Neural cell (in vitro differentiated cells): ENCODE data around the gene CC2D1A. TPM values are rescaled to one million over a fixed set of nuclear protein-coding genes. Genes with fewer than 3 reads are reported as not detected.

Experiments used
- H2AFZ ChIP-seq: fragments of 200-600, 300-800 bp; sonication (generic), shearing (Covaris generic); 2 replicates; pipeline ENCODE4 v1.6.0; 2014; ENCODE audit warnings: low read depth, mild to moderate bottlenecking, antibody characterized with exemption, low read length, moderate library complexity
- H3F3A ChIP-seq: fragments of 200-600 bp; shearing (Covaris generic); 2 replicates; pipeline ENCODE4 v1.6.1; 2016; ENCODE audit warnings: mild to moderate bottlenecking, moderate library complexity, mixed read lengths, antibody characterized with exemption, low read length; ENCODE audit not compliant: insufficient read depth, poor library complexity, severe bottlenecking
- H3K27ac ChIP-seq: fragments of 200-600, 300-800 bp; sonication (generic), shearing (Covaris generic); 2 replicates; pipeline ENCODE4 v1.5.1; 2014; ENCODE audit warnings: mild to moderate bottlenecking, low read length, moderate library complexity
- H3K27me3 ChIP-seq: fragments of 300-800, 200-600 bp; sonication (generic), shearing (Covaris generic); 2 replicates; pipeline ENCODE4 v1.6.0; 2014; ENCODE audit warnings: mild to moderate bottlenecking, low read depth, low read length, moderate library complexity; ENCODE audit not compliant: insufficient read depth
- H3K36me3 ChIP-seq: fragments of 300-800, 200-600 bp; sonication (generic), shearing (Covaris generic); 2 replicates; pipeline ENCODE4 v1.5.1; 2014; ENCODE audit warnings: mild to moderate bottlenecking, antibody characterized with exemption, low read length, moderate library complexity; ENCODE audit not compliant: insufficient read depth
- H3K4me2 ChIP-seq: fragments of 300-800, 200-600 bp; sonication (generic), shearing (Covaris generic); 2 replicates; pipeline ENCODE4 v1.6.0; 2014; ENCODE audit warnings: mild to moderate bottlenecking, low read length
- H3K4me3 ChIP-seq: fragments of 300-800, 200-600 bp; sonication (generic), shearing (Covaris generic); 2 replicates; pipeline ENCODE4 v1.5.1; 2014; ENCODE audit warnings: mild to moderate bottlenecking, low read length, moderate library complexity
- H3K79me2 ChIP-seq: fragments of 200-600 bp; shearing (Covaris generic); replicated peaks from 2 replicates; pipeline ENCODE4 v1.6.0; 2014; ENCODE audit warnings: mild to moderate bottlenecking, low read length, moderate library complexity; ENCODE audit not compliant: insufficient read depth
- H3K9ac ChIP-seq: fragments of 300-800, 200-600 bp; sonication (generic), shearing (Covaris generic); 2 replicates; pipeline ENCODE4 v1.6.1; 2016; ENCODE audit warnings: mild to moderate bottlenecking, low read length, mixed read lengths
- H3K9me2 ChIP-seq: fragments of 200-600 bp; shearing (Covaris generic); 2 replicates; pipeline ENCODE4 v1.6.1; 2016; ENCODE audit warnings: mild to moderate bottlenecking, low read length, mixed read lengths; ENCODE audit not compliant: insufficient read depth
- H3K9me3 ChIP-seq: fragments of 200-600, 300-800 bp; sonication (generic), shearing (Covaris generic); 2 replicates; pipeline ENCODE4 v1.6.1; 2016; ENCODE audit warnings: mild to moderate bottlenecking, mixed run types, low read length, moderate library complexity, mixed read lengths
- H4K20me1 ChIP-seq: fragments of 200-600 bp; shearing (Covaris generic); 2 replicates; pipeline ENCODE4 v1.6.1; 2016; ENCODE audit warnings: mild to moderate bottlenecking, mixed run types; ENCODE audit not compliant: insufficient read depth
- CTCF ChIP-seq: fragments of 450-650 bp; IDR thresholded peaks from 2 replicates; pipeline ENCODE4 v1.5.1; 2014; ENCODE audit warnings: antibody characterized with exemption, mild to moderate bottlenecking, moderate library complexity; ENCODE audit not compliant: poor library complexity, severe bottlenecking
- EP300 ChIP-seq: fragments of 450-650 bp; conservative IDR thresholded peaks from 2 replicates; pipeline ENCODE4 v1.6.1; 2014; ENCODE audit warnings: antibody characterized with exemption, mild to moderate bottlenecking, moderate library complexity; ENCODE audit not compliant: poor library complexity, severe bottlenecking
- EZH2 ChIP-seq: fragments of 200-600, 300-800 bp; shearing (Covaris generic), sonication (generic); IDR thresholded peaks from 2 replicates; pipeline ENCODE4 v1.6.1; 2014; ENCODE audit warnings: antibody characterized with exemption, low read length, borderline replicate concordance, mild to moderate bottlenecking; ENCODE audit not compliant: insufficient read depth, poor library complexity, severe bottlenecking
- MXI1 ChIP-seq: fragments of 450-650 bp; conservative IDR thresholded peaks from 2 replicates; pipeline ENCODE4 v1.6.1; 2014; ENCODE audit warnings: antibody characterized with exemption, mild to moderate bottlenecking; ENCODE audit not compliant: poor library complexity, severe bottlenecking
- POLR2AphosphoS5 ChIP-seq: IDR thresholded peaks from 2 replicates; pipeline ENCODE4 v1.6.1; 2012
- RAD21 ChIP-seq: fragments of 450-650 bp; conservative IDR thresholded peaks from 2 replicates; pipeline ENCODE4 v1.6.1; 2014; ENCODE audit warnings: antibody characterized with exemption, mild to moderate bottlenecking, moderate library complexity
- REST ChIP-seq: IDR thresholded peaks from 2 replicates; pipeline ENCODE4 v1.6.1; 2012; ENCODE audit warnings: borderline replicate concordance
- SMC3 ChIP-seq: fragments of 450-650 bp; conservative IDR thresholded peaks from 2 replicates; pipeline ENCODE4 v1.6.1; 2014; ENCODE audit warnings: antibody characterized with exemption, mild to moderate bottlenecking, moderate library complexity; ENCODE audit not compliant: poor library complexity
- TAF1 ChIP-seq: IDR thresholded peaks from 2 replicates; pipeline ENCODE4 v1.6.1; 2012; ENCODE audit warnings: low read depth
- polyA plus RNA-seq: library from polyadenylated mRNA; depleted of rRNA; stranded (reverse); fragments of >200 nt; gene quantifications from 2 replicates; pipeline ENCODE4 v1.2.3, GENCODE V29; 2014

CC2D1A gene
- polyA plus RNA-seq, 1 donor from 2014 or later, result 24.5 TPM

- Histone ChIP-seq H4K20me1 (no peaks in the 10 kb centered on the region), H2AFZ (no peak overlapping the region), H3K4me2 (no peak overlapping the region), H3K36me3 (no peaks in the 10 kb centered on the region), H3K4me3 (no peak overlapping the region), H3K9me2 (no peaks in the 10 kb centered on the region), H3F3A (no peaks in the 10 kb centered on the region), H3K27ac (peak overlapping the region; percentile 92), H3K27me3 (no peaks in the 10 kb centered on the region), H3K79me2 (peaks cover 14% of the 10 kb centered on the region), H3K9me3 (no peaks in the 10 kb centered on the region), H3K9ac (no peak overlapping the region)
- TF ChIP-seq POLR2AphosphoS5 (no peak), RAD21 (no peak), SMC3 (no peak), EP300 (no peak), EZH2 (no peak), MXI1 (no peak), CTCF (no peak), TAF1 (no peak), REST (no peak)
These were observed 45.0 kb downstream of the CC2D1A start for GRCh38 chr19:13951043-13951442.

GRCh38 chr19:13951799-13952153 is 45.8 kb downstream of the CC2D1A start:
- H3K79me2 ChIP-seq, result peaks cover 14% of the 10 kb centered on the region
- H3K9me3 ChIP-seq, result no peaks in the 10 kb centered on the region
- no peaks in the 10 kb centered on the region for H3K9me2 ChIP-seq
- H3F3A ChIP-seq, result no peaks in the 10 kb centered on the region
- TF ChIP-seq EP300, result peak; percentile 72
- peak; percentile 16 for TF ChIP-seq RAD21
- no peak for TF ChIP-seq CTCF
- TF ChIP-seq EZH2, result no peak
- no peak for TF ChIP-seq REST
- TF ChIP-seq POLR2AphosphoS5, result peak; percentile 76
- TF ChIP-seq SMC3, result peak; percentile 48
- no peak for TF ChIP-seq TAF1
- no peak for TF ChIP-seq MXI1
- H3K9ac ChIP-seq, result peak overlapping the region; percentile 77
- H3K27ac ChIP-seq, result peak overlapping the region; percentile 92
- peak overlapping the region; percentile 77 for H2AFZ ChIP-seq
- no peaks in the 10 kb centered on the region for H4K20me1 ChIP-seq
- no peaks in the 10 kb centered on the region for H3K36me3 ChIP-seq
- H3K27me3 ChIP-seq, result no peaks in the 10 kb centered on the region
- peak overlapping the region; percentile 15 for H3K4me2 ChIP-seq
- H3K4me3 ChIP-seq, result peak overlapping the region; percentile 91
